ENCODE results near the gene OS9.
A peak's percentile ranks its signal among the peaks of the same experiment; 100 is the strongest.

The OS9 gene

GRCh38 chr12:57725851-57726150 is 31.9 kb downstream of the OS9 start:
- no peak for TF ChIP-seq CTCF (IDR thresholded peaks at IDR 0.05; ENCODE audit: borderline replicate concordance, insufficient read depth, low read depth, low read length)
- H3K4me3 ChIP-seq (ENCODE audit: low read depth, low read length) = no peak overlapping the region

GRCh38 chr12:57726151-57726883 is 32.4 kb downstream of the OS9 start:
- peak; percentile 20; the same call in 1 of the 2 replicates for TF ChIP-seq CTCF (IDR thresholded peaks at IDR 0.05; ENCODE audit: borderline replicate concordance, insufficient read depth, low read depth, low read length)
- no peak overlapping the region for H3K4me3 ChIP-seq (ENCODE audit: low read depth, low read length)

GRCh38 chr12:57726884-57727757 is 33.2 kb downstream of the OS9 start:
- H3K4me3 ChIP-seq (ENCODE audit: low read depth, low read length) = no peak overlapping the region
- TF ChIP-seq CTCF (IDR thresholded peaks at IDR 0.05; ENCODE audit: borderline replicate concordance, insufficient read depth, low read depth, low read length) = no peak

GRCh38 chr12:57727758-57728395 is 33.9 kb downstream of the OS9 start:
- TF ChIP-seq CTCF (IDR thresholded peaks at IDR 0.05; ENCODE audit: borderline replicate concordance, insufficient read depth, low read depth, low read length) = no peak

GRCh38 chr12:57729321-57729844 is 35.5 kb downstream of the OS9 start:
- no peak for TF ChIP-seq CTCF (IDR thresholded peaks at IDR 0.05; ENCODE audit: borderline replicate concordance, insufficient read depth, low read depth, low read length)

More at GRCh38 chr12:57727758-57728395, 33.9 kb downstream of the OS9 start:
- no peak overlapping the region for H3K4me3 ChIP-seq (ENCODE audit: low read depth, low read length)

GRCh38 chr12:57730336-57731067 is 36.6 kb downstream of the OS9 start:
- no peak for TF ChIP-seq CTCF (IDR thresholded peaks at IDR 0.05; ENCODE audit: borderline replicate concordance, insufficient read depth, low read depth, low read length)
- H3K4me3 ChIP-seq (ENCODE audit: low read depth, low read length) = no peak overlapping the region

More at GRCh38 chr12:57729321-57729844, 35.5 kb downstream of the OS9 start:
- no peak overlapping the region for H3K4me3 ChIP-seq (ENCODE audit: low read depth, low read length)

Data from GM12875 (cell line).